ENCODE data around the gene ANXA5.
"Not testable (repeated sequence)": the region's sequence is repeated elsewhere in the genome, so short reads cannot be mapped to it uniquely, and the experiment has no call there.

The ANXA5 gene

DNA sequence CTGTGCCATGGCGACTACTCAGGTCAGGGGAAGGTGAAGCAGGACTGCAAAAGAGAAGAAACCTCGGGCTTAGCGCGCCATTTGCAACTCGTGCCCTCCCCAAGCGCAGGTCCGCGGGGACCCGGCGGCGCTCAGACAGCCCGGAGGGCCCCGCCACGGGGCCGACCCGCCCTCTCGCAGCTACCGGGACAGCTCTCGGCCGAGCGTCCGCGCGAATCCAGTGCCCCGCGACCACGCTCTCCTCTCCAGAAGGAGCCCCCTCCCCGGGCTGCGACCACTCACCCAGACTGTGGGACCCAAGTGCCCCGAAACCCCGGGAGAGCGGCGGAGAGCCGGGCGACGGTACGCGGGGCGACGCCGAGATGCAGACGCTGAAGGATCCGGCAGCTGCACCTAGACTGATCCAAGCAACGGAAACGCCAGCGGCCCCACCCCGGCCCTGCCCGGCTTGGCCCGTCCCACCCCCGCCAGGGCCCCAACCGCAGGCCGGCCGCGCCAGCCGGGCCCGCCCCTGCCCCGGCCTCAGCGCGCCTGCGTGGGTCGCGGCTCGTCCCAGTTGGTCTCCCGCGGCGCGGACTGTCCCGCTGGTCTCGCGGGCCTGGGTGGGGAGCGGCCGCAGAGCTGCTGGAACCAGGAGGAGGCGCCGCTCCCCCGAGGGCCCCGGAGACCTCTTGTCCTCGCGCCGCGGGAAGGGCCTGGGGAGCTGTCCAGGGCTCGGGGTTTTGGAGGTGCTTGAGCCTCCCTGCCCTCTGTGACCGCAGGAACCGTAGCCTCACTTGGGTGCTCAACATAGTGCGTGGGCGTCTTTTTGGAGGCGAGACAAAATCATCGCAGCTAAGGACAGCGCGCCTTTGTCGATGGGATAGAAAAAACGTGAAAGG is at the start of gene ANXA5:
Gene ANXA5, minus strand, starts transcription at position 400 of the 881 bp plus-strand sequence. Its CDS starts 391 bp downstream, at position 9.
- DNase-seq (ENCODE audit: low spot score) = peak; percentile 89

DNA sequence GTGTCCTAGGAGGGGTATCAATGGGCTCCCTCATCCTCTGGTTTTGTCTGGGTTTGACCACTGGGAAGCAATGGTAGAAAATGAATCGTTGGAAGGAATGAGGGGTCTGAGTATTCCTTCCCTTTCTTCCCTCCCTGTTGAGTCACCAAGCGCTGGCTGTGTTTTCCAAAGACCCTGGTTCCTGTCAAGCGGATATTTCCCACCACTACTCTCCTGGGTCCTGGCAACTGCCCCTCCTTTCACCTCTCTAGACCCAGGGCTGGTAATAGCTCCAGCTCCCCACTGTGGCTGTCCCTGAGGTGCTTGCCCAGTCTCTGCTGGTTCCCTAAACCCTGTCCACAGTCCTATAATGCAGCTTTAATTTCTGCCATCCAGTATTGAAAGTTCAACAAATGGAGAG is 46.0 kb upstream of the ANXA5 start:
- DNase-seq (ENCODE audit: low spot score) = no peak

GRCh38 chr4:121741751-121742150 is 45.0 kb upstream of the ANXA5 start:
- no peak for DNase-seq (ENCODE audit: low spot score)

GRCh38 chr4:121740796-121741409 is 44.1 kb upstream of the ANXA5 start:
- DNase-seq (ENCODE audit: low spot score) = no peak

DNA sequence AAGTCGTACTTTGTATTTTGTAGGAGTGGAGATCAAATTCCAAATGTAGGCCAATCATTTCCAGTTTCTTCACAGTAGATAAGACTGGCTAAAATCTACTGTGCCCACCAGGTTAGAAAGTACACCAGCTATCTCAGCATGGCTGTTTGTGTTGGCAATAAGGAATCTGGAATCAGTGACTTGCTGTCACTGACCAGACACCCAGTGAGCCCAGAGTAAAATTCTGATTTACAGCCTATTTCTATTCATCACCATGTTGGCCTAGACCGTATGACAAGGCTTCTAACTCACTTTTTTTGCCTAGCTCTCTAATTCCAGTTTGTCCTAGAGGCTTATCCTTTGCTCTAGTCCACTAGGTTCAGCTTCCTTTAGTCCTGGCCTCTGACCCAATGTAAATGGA is 42.8 kb upstream of the ANXA5 start:
- DNase-seq (ENCODE audit: low spot score) = no peak

DNA sequence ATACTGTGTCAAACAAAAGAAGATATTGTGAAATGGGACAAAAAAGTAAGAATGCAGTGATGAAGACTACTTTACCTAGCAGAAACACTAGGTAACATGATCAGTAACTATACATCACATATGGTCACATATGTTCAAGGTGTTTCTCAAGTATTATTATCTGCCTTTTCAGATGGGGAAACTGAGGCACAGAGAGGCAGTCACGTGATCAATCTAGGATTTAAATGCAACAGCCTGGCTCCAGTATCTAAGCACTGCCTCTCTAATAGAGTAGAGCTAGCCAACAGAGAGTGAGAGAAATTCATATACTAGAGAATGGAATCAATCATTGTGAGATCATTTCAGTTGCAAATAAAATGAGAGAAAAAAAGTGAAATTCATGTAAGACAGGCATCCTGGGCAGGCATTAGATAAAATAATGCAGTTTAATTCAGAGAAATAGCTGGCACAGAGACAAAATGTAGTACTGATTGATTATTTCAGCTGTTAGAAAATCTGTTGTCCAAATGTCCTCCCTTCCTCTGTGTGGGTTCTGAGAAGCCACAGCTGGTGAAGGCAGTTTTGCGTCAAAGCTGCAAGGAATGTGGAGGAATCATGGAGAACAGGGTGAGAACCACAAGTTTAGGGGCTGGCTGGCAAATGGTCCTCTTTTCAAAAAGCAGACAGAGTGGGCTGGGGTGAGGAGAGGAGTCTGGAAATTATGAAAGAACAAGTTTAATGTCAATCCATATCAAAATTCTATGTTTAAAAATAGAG is 42.2 kb upstream of the ANXA5 start:
- no peak for DNase-seq (ENCODE audit: low spot score)

DNA sequence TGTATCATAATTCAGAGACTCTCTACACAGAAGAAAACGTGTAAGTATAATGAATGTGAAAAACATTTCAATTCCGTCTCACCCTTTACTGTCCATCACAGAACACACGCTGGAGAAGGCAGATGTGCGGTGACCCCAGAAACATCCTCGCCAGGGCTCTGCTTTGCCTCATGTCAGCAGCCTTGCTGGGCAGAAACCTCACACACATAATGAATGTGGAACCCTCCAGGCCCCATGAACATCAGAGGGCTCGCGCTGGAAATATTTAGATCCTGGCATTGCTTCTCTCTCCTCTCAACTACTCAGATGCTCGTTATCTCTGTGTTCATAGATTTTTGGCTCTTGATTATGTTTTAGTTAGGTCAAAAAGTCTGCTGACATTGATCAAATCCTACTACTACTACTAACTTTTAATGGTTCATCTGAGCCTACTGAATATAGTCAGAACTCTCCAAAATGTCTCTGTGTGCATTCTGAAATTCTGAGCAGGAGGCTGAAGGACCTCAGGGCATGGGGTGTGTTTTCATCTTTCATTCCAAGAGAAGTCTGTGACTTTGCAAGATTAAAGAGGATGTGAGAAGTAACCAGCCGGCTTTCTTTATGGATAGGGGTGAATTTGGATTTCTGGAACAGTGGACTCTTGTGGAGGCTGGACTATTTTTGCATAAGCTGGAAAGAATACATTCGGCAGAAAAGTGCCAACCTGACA is 41.2 kb upstream of the ANXA5 start:
- DNase-seq (ENCODE audit: low spot score) = no peak

DNA sequence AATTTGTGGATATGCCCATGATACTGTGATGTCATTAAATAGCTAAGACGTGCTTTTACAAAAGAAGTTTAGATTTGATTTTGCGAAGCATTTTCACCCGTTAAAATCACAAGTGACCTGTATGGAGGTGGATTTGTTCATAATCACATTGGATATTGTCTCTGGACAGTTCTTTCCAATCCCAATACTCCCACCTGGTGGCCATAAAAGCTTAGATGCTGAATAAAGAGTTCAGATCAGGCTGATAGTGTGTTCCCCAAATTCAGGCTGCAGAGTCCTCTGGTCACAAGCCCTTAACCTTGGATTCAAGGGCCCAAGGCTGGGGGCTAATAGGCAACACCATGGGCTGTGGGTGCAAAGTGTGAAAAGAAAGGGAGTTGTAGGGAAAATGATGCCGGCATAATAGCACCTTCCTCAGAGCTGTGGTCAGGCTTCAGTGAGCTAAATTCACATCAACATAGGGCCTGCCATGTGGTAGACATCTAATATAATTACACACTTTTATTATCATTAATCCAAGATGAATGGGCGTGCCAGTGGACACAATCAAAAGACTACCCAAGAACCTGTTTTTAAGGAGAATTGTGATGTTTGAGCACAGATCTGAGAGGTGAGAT is 40.1 kb upstream of the ANXA5 start:
- no peak for DNase-seq (ENCODE audit: low spot score)

GRCh38 chr4:121734571-121734970 is 37.8 kb upstream of the ANXA5 start:
- no peak for DNase-seq (ENCODE audit: low spot score)

DNA sequence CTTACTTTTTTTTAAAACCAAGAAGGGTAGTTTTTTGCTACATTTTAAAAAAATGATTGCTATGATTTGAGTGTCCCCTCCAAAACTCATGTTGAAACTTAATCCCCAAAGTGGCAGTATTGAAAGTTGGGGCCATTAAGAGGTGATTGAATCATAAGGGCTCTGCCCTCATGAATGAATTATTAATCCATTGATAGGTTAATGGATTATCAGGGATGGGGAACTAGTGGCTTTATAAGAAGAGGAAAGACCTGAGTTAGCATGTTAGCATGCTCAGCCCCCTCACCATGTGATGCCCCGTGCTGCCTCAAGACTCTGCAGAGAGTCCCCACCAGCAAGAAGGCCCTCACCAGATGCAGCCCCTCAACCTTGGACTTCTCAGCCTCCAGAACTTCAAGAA is 37.2 kb upstream of the ANXA5 start:
- DNase-seq (ENCODE audit: low spot score) = no peak

- DNase-seq (ENCODE audit: low spot score) = not testable (repeated sequence)
These were observed 33.0 kb upstream of the ANXA5 start for GRCh38 chr4:121729753-121730152.

DNA sequence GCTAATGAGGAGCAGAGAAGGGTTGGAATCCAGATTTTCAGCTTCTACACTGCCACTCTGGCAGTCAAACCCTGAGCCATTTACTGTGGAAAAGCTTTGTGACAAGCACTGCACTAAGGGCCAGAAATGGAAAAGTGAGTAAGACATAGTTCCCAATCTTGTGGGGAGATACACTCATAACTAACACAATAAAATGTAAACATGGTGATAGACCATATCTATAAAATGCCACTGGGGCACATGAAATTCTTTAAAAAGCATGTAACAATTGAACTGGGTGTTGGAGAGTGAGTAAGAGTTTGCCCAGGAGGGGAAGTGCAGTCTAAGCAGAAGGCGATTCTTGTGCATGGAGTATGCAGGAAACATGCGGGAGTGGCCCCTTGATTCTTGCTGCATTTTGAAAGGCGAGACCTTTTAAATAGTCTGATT is 32.0 kb upstream of the ANXA5 start:
- DNase-seq (ENCODE audit: low spot score) = no peak

GRCh38 chr4:121728066-121728465 is 31.3 kb upstream of the ANXA5 start:
- DNase-seq (ENCODE audit: low spot score) = no peak

DNA sequence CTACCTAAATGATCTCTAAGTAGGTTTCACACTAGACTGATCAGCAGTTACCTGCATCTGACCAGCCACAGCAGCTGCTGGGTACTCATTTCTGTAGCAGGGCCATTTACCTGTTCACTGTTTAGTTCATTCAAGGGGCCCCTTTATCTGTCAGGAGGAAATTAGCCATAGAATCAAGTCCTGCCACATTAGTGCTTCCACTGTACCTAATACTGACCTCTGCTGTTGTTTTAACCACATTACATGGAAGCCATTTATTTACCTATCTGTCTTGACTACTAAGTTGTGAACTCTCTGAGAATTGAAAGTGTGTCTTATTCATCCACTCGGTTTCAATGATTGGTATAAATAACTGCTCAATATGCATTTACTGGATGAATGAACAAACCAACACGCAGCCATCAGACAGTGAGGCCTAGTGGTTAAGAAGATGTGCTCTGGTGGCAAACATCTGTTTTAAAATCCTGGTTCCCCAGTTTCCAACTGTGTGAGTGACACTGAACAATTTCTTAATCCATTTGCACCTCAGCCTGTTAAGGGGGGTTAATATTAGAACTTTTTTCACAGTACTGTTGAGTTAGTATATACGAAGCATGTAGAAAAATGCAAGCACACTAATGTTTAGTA is 30.0 kb upstream of the ANXA5 start:
- DNase-seq (ENCODE audit: low spot score) = no peak

- no peak for DNase-seq (ENCODE audit: low spot score)
These were observed 27.9 kb upstream of the ANXA5 start for GRCh38 chr4:121724671-121725070.

- DNase-seq (ENCODE audit: low spot score) = no peak
These were observed 24.9 kb upstream of the ANXA5 start for GRCh38 chr4:121721700-121722099.

- DNase-seq (ENCODE audit: low spot score) = no peak
These were observed 23.3 kb upstream of the ANXA5 start for GRCh38 chr4:121720109-121720508.

GRCh38 chr4:121717680-121718237 is 21.0 kb upstream of the ANXA5 start:
- DNase-seq (ENCODE audit: low spot score) = no peak

DNA sequence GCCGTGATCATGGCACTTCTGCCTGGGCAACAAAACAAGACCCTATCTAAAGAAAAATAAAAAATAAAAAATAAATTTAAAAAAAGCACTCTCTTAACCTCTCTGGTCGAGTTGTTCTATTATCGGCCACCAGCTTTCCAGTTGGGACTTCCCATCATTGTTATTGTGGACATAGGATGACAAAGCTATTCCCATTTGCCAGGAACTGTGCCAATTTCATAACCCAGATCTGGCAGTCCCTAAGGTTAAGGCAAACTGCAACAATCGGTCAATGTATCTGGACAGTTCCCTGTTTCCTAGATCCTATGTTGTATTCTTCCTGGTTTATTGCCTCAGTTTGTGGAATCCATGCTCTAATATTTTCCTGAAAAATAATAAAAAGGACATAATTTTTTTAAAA is 17.8 kb upstream of the ANXA5 start:
- DNase-seq (ENCODE audit: low spot score) = no peak

DNA sequence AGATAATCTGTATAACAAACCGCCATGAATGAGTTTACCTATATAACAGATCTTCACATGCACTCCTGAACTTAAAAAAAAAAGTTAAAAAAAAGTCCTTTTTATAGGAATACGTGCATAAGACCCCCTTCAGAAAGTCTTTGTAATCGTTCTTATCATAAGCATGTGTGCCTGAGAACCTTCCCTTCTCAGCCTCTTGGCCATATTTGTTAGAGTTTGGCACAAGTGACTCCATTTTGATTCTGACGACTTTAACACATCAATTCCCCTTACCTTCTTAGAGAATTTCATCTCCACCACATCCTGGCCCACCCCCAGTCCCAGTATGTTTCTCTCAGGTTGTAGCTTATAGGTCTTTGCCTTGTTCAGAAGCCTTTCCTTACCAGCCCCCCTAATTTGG is 16.0 kb upstream of the ANXA5 start:
- no peak for DNase-seq (ENCODE audit: low spot score)

All from ecto neural progenitor cell (in vitro differentiated cells).